K562 (cell line): ENCODE results near the gene RALB.

ENCODE experiments used
- BHLHE40 ChIP-seq: IDR thresholded peaks from 2 replicates; pipeline ENCODE4 v1.6.1; 2011; ENCODE audit warnings: low read length, improper control_type of control experiment
- CREB3 ChIP-seq: fragments of 450-650 bp; conservative IDR thresholded peaks from 2 replicates; pipeline ENCODE4 v1.6.1; 2016; ENCODE audit warnings: missing genetic modification characterization, low read depth, mild to moderate bottlenecking, missing compliant biosample characterization, moderate library complexity
- CTCF ChIP-seq, 3 experiments: IDR thresholded peaks in 2 of 3; conservative IDR thresholded peaks in 1 of 3; 2 replicates each; pipeline ENCODE4 v1.5.1; 2011 to 2012; ENCODE audit warnings: low read length in 3 of 3, mild to moderate bottlenecking in 3 of 3, control low read depth in 2 of 3, improper control_type of control experiment in 1 of 3, inconsistent platforms in 1 of 3, low read depth in 1 of 3, mixed read lengths in 1 of 3, moderate library complexity in 1 of 3; ENCODE audit not compliant: insufficient read depth in 2 of 3
- FOS ChIP-seq: IDR thresholded peaks from 3 replicates; pipeline ENCODE4 v1.6.1; 2011; ENCODE audit not compliant: insufficient read length; ENCODE audit errors: extremely low read depth
- KAT2B ChIP-seq: IDR thresholded peaks from one replicate; pipeline ENCODE4 v1.6.1; 2012; ENCODE audit warnings: low read depth, mild to moderate bottlenecking, control low read depth, inconsistent platforms, low read length, moderate library complexity
- L3MBTL2 ChIP-seq: fragments of 450-650 bp; IDR thresholded peaks from 2 replicates; pipeline ENCODE4 v1.6.1; 2016; ENCODE audit warnings: mild to moderate bottlenecking, moderate library complexity
- MAFK ChIP-seq: IDR thresholded peaks from 2 replicates; pipeline ENCODE4 v1.6.1; 2011; ENCODE audit warnings: low read length, improper control_type of control experiment
- MBD2 ChIP-seq: sonication (generic); IDR thresholded peaks from 2 replicates; pipeline ENCODE4 v1.6.1; 2016; ENCODE audit warnings: low read depth, borderline replicate concordance
- MED1 ChIP-seq: sonication (generic); formaldehyde crosslinking; IDR thresholded peaks from 2 replicates; pipeline ENCODE4 v1.8.1; 2023; ENCODE audit warnings: missing genetic modification reagents, borderline replicate concordance
- NCOA4 ChIP-seq: fragments of 450-650 bp; IDR thresholded peaks from 2 replicates; pipeline ENCODE4 v1.6.1; 2018; ENCODE audit warnings: mild to moderate bottlenecking; ENCODE audit not compliant: partially characterized antibody
- POLR2A ChIP-seq: fragments of 450-650 bp; conservative IDR thresholded peaks from 2 replicates; pipeline ENCODE4 v1.6.1; 2016
- SOX6 ChIP-seq: fragments of 450-650 bp; IDR thresholded peaks from 2 replicates; pipeline ENCODE4 v1.6.1; 2014; ENCODE audit warnings: mild to moderate bottlenecking
- ZNF408 ChIP-seq: fragments of 250-450 bp; sonication (Bioruptor Pico); IDR thresholded peaks from 2 replicates; pipeline ENCODE4 v1.4.0; 2020; ENCODE audit warnings: low read depth, mild to moderate bottlenecking, moderate library complexity
- TF ChIP-seq, protein P1 (sequence below): fragments of 450-650 bp; formaldehyde crosslinking; IDR thresholded peaks from 2 replicates; pipeline ENCODE4 v1.4.0; 2022; ENCODE audit warnings: missing genetic modification characterization

DNA sequence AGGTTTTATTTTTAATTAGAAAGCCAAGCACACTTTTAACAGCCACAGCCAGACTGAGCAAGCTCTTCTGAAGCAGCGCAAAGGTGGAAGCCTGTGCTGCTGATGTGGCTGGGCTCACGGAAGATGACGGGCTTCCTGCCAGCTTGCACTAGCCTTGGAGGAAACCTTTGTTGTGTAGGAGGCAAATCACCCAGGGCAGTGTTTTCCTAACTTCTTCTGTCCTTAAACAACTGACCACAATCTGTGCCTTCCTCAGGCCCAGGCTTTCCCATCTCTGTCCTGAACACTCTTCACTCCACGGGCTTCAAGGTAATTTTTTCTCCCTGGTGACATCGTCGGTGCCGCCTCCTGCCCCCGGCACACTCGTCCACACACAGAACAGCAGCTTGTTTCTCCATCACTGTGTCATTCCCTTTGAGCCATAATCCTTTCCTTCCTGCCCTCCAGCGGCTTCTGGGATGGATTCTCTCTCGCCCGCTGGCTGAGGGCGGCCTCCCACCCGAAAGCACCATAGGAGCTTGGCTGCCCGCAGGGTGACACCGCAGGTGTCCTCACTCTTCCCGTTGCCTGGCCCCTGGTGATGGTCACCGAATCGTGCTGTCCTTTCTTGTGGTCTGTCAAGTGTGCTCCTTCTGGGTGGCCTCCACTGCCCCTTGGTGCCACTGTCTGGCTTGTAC, 62.2 kb downstream of the RALB start:
- TF ChIP-seq L3MBTL2 (no peak), FOS (no peak), MBD2 (no peak), KAT2B (no peak), BHLHE40 (no peak), SOX6 (no peak), POLR2A (no peak), ZNF408 (CRISPR knock-in tag) (no peak), CREB3 (tag) (no peak), CTCF (IDR thresholded peaks at IDR 0.05 in 2 of 3, conservative IDR thresholded peaks at IDR 0.05 in 1 of 3; ENCODE audit: insufficient read depth in 2 of 3, low read depth in 1 of 3, low read length in 3 of 3) (no peak), MAFK (no peak), MED1 (CRISPR knock-in tag) (no peak), NCOA4 (no peak)
- TF ChIP-seq, protein P1, sequence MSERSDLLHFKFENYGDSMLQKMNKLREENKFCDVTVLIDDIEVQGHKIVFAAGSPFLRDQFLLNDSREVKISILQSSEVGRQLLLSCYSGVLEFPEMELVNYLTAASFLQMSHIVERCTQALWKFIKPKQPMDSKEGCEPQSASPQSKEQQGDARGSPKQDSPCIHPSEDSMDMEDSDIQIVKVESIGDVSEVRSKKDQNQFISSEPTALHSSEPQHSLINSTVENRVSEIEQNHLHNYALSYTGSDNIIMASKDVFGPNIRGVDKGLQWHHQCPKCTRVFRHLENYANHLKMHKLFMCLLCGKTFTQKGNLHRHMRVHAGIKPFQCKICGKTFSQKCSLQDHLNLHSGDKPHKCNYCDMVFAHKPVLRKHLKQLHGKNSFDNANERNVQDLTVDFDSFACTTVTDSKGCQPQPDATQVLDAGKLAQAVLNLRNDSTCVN (CRISPR knock-in tag) = no peak
